Measurements from ENCODE around the gene PER2. TPM values are rescaled to one million over a fixed set of nuclear protein-coding genes. Genes with fewer than 3 reads are reported as not detected.

The PER2 gene
- total and polyA plus RNA-seq, 2 of the 13 experiments (the other 11 are each of a cell fraction or from before 2014, with no cell fraction given), result 5.1 to 9.4 TPM

GRCh38 chr2:238203094-238203972 lies 85.1 kb downstream of the PER2 start, which contains the start of gene ILKAP (continued):
- TF ChIP-seq USF2 (IDR thresholded peaks at IDR 0.05; ENCODE audit: low read depth, low read length), result no peak
- TF ChIP-seq USF2 (CRISPR knock-in tag; IDR thresholded peaks at IDR 0.05; ENCODE audit: borderline replicate concordance), result no peak
- no peak for TF ChIP-seq NR1H2 (CRISPR knock-in tag; IDR thresholded peaks at IDR 0.05; ENCODE audit: borderline replicate concordance, low read depth)
- TF ChIP-seq PRDM10 (CRISPR knock-in tag; IDR thresholded peaks at IDR 0.05; ENCODE audit: low read depth), result no peak
- TF ChIP-seq ZC3H13 (CRISPR knock-in tag; IDR thresholded peaks at IDR 0.05), result no peak
- TF ChIP-seq ZNF180 (CRISPR knock-in tag; IDR thresholded peaks at IDR 0.05; ENCODE audit: borderline replicate concordance, low read depth), result no peak
- no peak for TF ChIP-seq ZBTB38 (CRISPR knock-in tag; IDR thresholded peaks at IDR 0.05)
- no peak for TF ChIP-seq FOXJ3 (CRISPR knock-in tag; IDR thresholded peaks at IDR 0.05; ENCODE audit: borderline replicate concordance)
- TF ChIP-seq PTBP1 (IDR thresholded peaks at IDR 0.05; ENCODE audit: low read depth, low read length, poor library complexity, severe bottlenecking), result no peak
- no peak for TF ChIP-seq NFIC (IDR thresholded peaks at IDR 0.05; ENCODE audit: low read length)
- no peak for TF ChIP-seq ZNF383 (CRISPR knock-in tag; IDR thresholded peaks at IDR 0.05; ENCODE audit: borderline replicate concordance)
- TF ChIP-seq ZMYM3 (CRISPR knock-in tag; IDR thresholded peaks at IDR 0.05), result no peak
- TF ChIP-seq ZNF883 (CRISPR knock-in tag; IDR thresholded peaks at IDR 0.05; ENCODE audit: not compliant biosample characterization), result no peak
- TF ChIP-seq PAXIP1 (CRISPR knock-in tag; conservative IDR thresholded peaks at IDR 0.05), result peak; percentile 29; the same call in 1 of the 2 replicates
